Neural progenitor cell (in vitro differentiated cells): ENCODE results near the gene CDK5RAP2. TPM values are rescaled to one million over a fixed set of nuclear protein-coding genes. Genes with fewer than 3 reads are reported as not detected.

Experiments used
- DNase-seq: peaks from one replicate; pipeline ENCODE4 v3.0.0-alpha.2; 2016; ENCODE audit warnings: low spot score
- H2AFZ ChIP-seq: fragments of 200-600 bp; sonication (generic); replicated peaks from 2 replicates; pipeline ENCODE4 v1.6.1; 2016; ENCODE audit warnings: antibody characterized with exemption
- H3F3A ChIP-seq: fragments of 200-600 bp; sonication (generic); 2 replicates; pipeline ENCODE4 v1.6.1; 2016; ENCODE audit warnings: antibody characterized with exemption, low read depth
- H3K27ac ChIP-seq: fragments of 200-600 bp; sonication (generic); 2 replicates; pipeline ENCODE4 v1.5.1; 2016; ENCODE audit warnings: mild to moderate bottlenecking
- H3K27me3 ChIP-seq: fragments of 200-600 bp; sonication (generic); 2 replicates; pipeline ENCODE4 v1.6.1; 2016; ENCODE audit warnings: mild to moderate bottlenecking, moderate library complexity
- H3K36me3 ChIP-seq: fragments of 200-600 bp; sonication (generic); 2 replicates; pipeline ENCODE4 v1.5.1; 2016
- H3K4me1 ChIP-seq: fragments of 200-600 bp; sonication (generic); 2 replicates; pipeline ENCODE4 v1.6.1; 2016; ENCODE audit warnings: mixed run types
- H3K4me2 ChIP-seq: fragments of 200-600 bp; sonication (generic); 2 replicates; pipeline ENCODE4 v1.6.1; 2016
- H3K4me3 ChIP-seq: fragments of 200-600 bp; sonication (generic); 2 replicates; pipeline ENCODE4 v1.5.1; 2016
- H3K79me2 ChIP-seq: fragments of 200-600 bp; sonication (generic); 2 replicates; pipeline ENCODE4 v1.6.1; 2016; ENCODE audit warnings: low read depth
- H3K9ac ChIP-seq: fragments of 200-600 bp; sonication (generic); 2 replicates; pipeline ENCODE4 v1.6.1; 2016
- H3K9me3 ChIP-seq: fragments of 200-600 bp; sonication (generic); 2 replicates; pipeline ENCODE4 v1.5.1; 2016; ENCODE audit warnings: low read depth
- H4K20me1 ChIP-seq: fragments of 200-600 bp; sonication (generic); 2 replicates; pipeline ENCODE4 v1.6.1; 2016; ENCODE audit warnings: low read depth
- H3K27ac Mint-ChIP-seq: 3 replicates; pipeline ENCODE4 v1.8.0; 2021; ENCODE audit warnings: mixed read lengths
- H3K27me3 Mint-ChIP-seq: 2 replicates; pipeline ENCODE4 v1.8.0; 2022; ENCODE audit warnings: low read depth, mild to moderate bottlenecking, inconsistent platforms, moderate library complexity, mixed read lengths; ENCODE audit not compliant: insufficient read depth
- H3K36me3 Mint-ChIP-seq: 3 replicates; pipeline ENCODE4 v1.8.0; 2021; ENCODE audit warnings: mixed read lengths
- H3K4me1 Mint-ChIP-seq: 3 replicates; pipeline ENCODE4 v1.8.0; 2021; ENCODE audit warnings: mixed read lengths
- H3K4me3 Mint-ChIP-seq: 3 replicates; pipeline ENCODE4 v1.8.0; 2021; ENCODE audit warnings: mild to moderate bottlenecking, moderate library complexity, mixed read lengths
- H3K9me3 Mint-ChIP-seq: 3 replicates; pipeline ENCODE4 v1.8.0; 2020; ENCODE audit warnings: mixed read lengths
- EZH2 ChIP-seq: fragments of 200-600 bp; sonication (generic); IDR thresholded peaks from 2 replicates; pipeline ENCODE4 v1.6.1; 2017; ENCODE audit warnings: antibody characterized with exemption, mild to moderate bottlenecking, moderate library complexity
- EZH2phosphoT487 ChIP-seq: fragments of 200-600 bp; sonication (generic); IDR thresholded peaks from 2 replicates; pipeline ENCODE4 v1.6.1; 2017; ENCODE audit warnings: antibody characterized with exemption
- total RNA-seq: library from RNA; depleted of rRNA; stranded (reverse); fragments of >200 nt; gene quantifications from 2 replicates; pipeline ENCODE4 v1.2.3, GENCODE V29; 2015; ENCODE audit warnings: low replicate concordance
- TF ChIP-seq, protein P1 (sequence below): fragments of 200-600 bp; sonication (generic); IDR thresholded peaks from 2 replicates; pipeline ENCODE4 v1.5.1; 2017; ENCODE audit warnings: antibody characterized with exemption, mild to moderate bottlenecking

The CDK5RAP2 gene
- total RNA-seq, 1 donor from 2014 or later = 62.5 TPM

GRCh38 chr9:120353506-120353905 is 226.5 kb downstream of the CDK5RAP2 start:
- Histone ChIP-seq H3K9ac (no peak overlapping the region), H2AFZ (no peak overlapping the region), H3K4me3 (no peak overlapping the region), H3K36me3 (no peaks in the 10 kb centered on the region), H3K4me2 (no peak overlapping the region), H3K27ac (no peak overlapping the region), H3K9me3 (no peaks in the 10 kb centered on the region), H3F3A (no peaks in the 10 kb centered on the region), H3K79me2 (no peaks in the 10 kb centered on the region), H3K4me1 (peaks cover 5% of the 10 kb centered on the region), H4K20me1 (no peaks in the 10 kb centered on the region), H3K27me3 (no peaks in the 10 kb centered on the region)
- TF ChIP-seq, protein P1, sequence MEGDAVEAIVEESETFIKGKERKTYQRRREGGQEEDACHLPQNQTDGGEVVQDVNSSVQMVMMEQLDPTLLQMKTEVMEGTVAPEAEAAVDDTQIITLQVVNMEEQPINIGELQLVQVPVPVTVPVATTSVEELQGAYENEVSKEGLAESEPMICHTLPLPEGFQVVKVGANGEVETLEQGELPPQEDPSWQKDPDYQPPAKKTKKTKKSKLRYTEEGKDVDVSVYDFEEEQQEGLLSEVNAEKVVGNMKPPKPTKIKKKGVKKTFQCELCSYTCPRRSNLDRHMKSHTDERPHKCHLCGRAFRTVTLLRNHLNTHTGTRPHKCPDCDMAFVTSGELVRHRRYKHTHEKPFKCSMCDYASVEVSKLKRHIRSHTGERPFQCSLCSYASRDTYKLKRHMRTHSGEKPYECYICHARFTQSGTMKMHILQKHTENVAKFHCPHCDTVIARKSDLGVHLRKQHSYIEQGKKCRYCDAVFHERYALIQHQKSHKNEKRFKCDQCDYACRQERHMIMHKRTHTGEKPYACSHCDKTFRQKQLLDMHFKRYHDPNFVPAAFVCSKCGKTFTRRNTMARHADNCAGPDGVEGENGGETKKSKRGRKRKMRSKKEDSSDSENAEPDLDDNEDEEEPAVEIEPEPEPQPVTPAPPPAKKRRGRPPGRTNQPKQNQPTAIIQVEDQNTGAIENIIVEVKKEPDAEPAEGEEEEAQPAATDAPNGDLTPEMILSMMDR = no peak
- no peak for TF ChIP-seq EZH2
- TF ChIP-seq EZH2phosphoT487 = no peak
- H3K27ac Mint-ChIP-seq = peak overlapping the region; percentile 42
- no peak overlapping the region for H3K4me3 Mint-ChIP-seq
- H3K36me3 Mint-ChIP-seq = no peaks in the 10 kb centered on the region
- no peaks in the 10 kb centered on the region for H3K27me3 Mint-ChIP-seq
- H3K4me1 Mint-ChIP-seq = peaks cover 8% of the 10 kb centered on the region
- H3K9me3 Mint-ChIP-seq = peaks cover 2% of the 10 kb centered on the region
- DNase-seq = no peak

- H3K4me1 Mint-ChIP-seq = peaks cover 8% of the 10 kb centered on the region
- H3K27ac Mint-ChIP-seq = no peak overlapping the region
- H3K36me3 Mint-ChIP-seq = no peaks in the 10 kb centered on the region
- Histone ChIP-seq H3K4me1 (peaks cover 5% of the 10 kb centered on the region), H3K4me2 (no peak overlapping the region), H3K9ac (no peak overlapping the region), H2AFZ (no peak overlapping the region), H3K27ac (no peak overlapping the region), H3F3A (no peaks in the 10 kb centered on the region), H3K4me3 (no peak overlapping the region), H4K20me1 (no peaks in the 10 kb centered on the region), H3K9me3 (no peaks in the 10 kb centered on the region), H3K79me2 (no peaks in the 10 kb centered on the region), H3K27me3 (no peaks in the 10 kb centered on the region), H3K36me3 (no peaks in the 10 kb centered on the region)
- no peaks in the 10 kb centered on the region for H3K27me3 Mint-ChIP-seq
- TF ChIP-seq EZH2 (no peak), EZH2phosphoT487 (no peak)
- TF ChIP-seq, protein P1 = no peak
- no peak for DNase-seq
- H3K9me3 Mint-ChIP-seq = no peaks in the 10 kb centered on the region
- no peak overlapping the region for H3K4me3 Mint-ChIP-seq
Measured at GRCh38 chr9:120351106-120351505, 228.9 kb downstream of the CDK5RAP2 start.

GRCh38 chr9:120350596-120350995 is 229.4 kb downstream of the CDK5RAP2 start:
- no peaks in the 10 kb centered on the region for H3K27me3 ChIP-seq
- H3F3A ChIP-seq = no peaks in the 10 kb centered on the region
- Mint-ChIP-seq H3K27me3 (no peaks in the 10 kb centered on the region), H3K27ac (no peak overlapping the region), H3K4me1 (peaks cover 8% of the 10 kb centered on the region), H3K9me3 (no peaks in the 10 kb centered on the region), H3K4me3 (no peak overlapping the region), H3K36me3 (no peaks in the 10 kb centered on the region)
- H3K4me1 ChIP-seq = peaks cover 5% of the 10 kb centered on the region
- H3K79me2 ChIP-seq = no peaks in the 10 kb centered on the region
- H3K27ac ChIP-seq = no peak overlapping the region
- no peaks in the 10 kb centered on the region for H4K20me1 ChIP-seq
- no peak overlapping the region for H3K4me3 ChIP-seq
- H3K4me2 ChIP-seq = no peak overlapping the region
- no peaks in the 10 kb centered on the region for H3K36me3 ChIP-seq
- TF ChIP-seq EZH2phosphoT487 = no peak
- TF ChIP-seq, protein P1 = no peak
- TF ChIP-seq EZH2 = no peak
- H3K9me3 ChIP-seq = no peaks in the 10 kb centered on the region
- no peak for DNase-seq
- no peak overlapping the region for H2AFZ ChIP-seq
- no peak overlapping the region for H3K9ac ChIP-seq
